ENCODE data around the gene USP6.
"Not testable (repeated sequence)": the region's sequence is repeated elsewhere in the genome, so short reads cannot be mapped to it uniquely, and the experiment has no call there.

The USP6 gene

GRCh38 chr17:5136580-5137412 lies 21.0 kb downstream of the USP6 start:
- DNase-seq, result not testable (repeated sequence)

- DNase-seq, result not testable (repeated sequence)
Measured at GRCh38 chr17:5137511-5138197, 21.8 kb downstream of the USP6 start.

- DNase-seq, result not testable (repeated sequence)
Measured at GRCh38 chr17:5138198-5138544, 22.3 kb downstream of the USP6 start.

- no peak for DNase-seq
Measured at GRCh38 chr17:5138616-5139457, 23.0 kb downstream of the USP6 start.

- DNase-seq, result no peak
Measured at GRCh38 chr17:5139458-5139732, 23.6 kb downstream of the USP6 start.

- not testable (repeated sequence) for DNase-seq
Measured at GRCh38 chr17:5142877-5143276, 27.0 kb downstream of the USP6 start.

GRCh38 chr17:5146122-5146521 lies 30.3 kb downstream of the USP6 start:
- not testable (repeated sequence) for DNase-seq

GRCh38 chr17:5160702-5161101 lies 44.9 kb downstream of the USP6 start:
- not testable (repeated sequence) for DNase-seq

- not testable (repeated sequence) for DNase-seq
Measured at GRCh38 chr17:5161793-5162192, 46.0 kb downstream of the USP6 start.

GRCh38 chr17:5164436-5164835 lies 48.6 kb downstream of the USP6 start:
- no peak for DNase-seq

- not testable (repeated sequence) for DNase-seq
Measured at GRCh38 chr17:5165791-5166564, 50.1 kb downstream of the USP6 start.

- not testable (repeated sequence) for DNase-seq
Measured at GRCh38 chr17:5175027-5175426, 59.2 kb downstream of the USP6 start.

GRCh38 chr17:5179003-5179402 lies 63.2 kb downstream of the USP6 start:
- no peak for DNase-seq

- no peak for DNase-seq
Measured at GRCh38 chr17:5181509-5182305, 65.9 kb downstream of the USP6 start.

- DNase-seq, result no peak
Measured at GRCh38 chr17:5182597-5183409, 67.0 kb downstream of the USP6 start.

- no peak for DNase-seq
Measured at GRCh38 chr17:5183410-5183793, 67.6 kb downstream of the USP6 start.

GRCh38 chr17:5184288-5184687 lies 68.5 kb downstream of the USP6 start:
- DNase-seq, result no peak

- peak; percentile 70 for DNase-seq
Measured at GRCh38 chr17:5191541-5192417, 75.9 kb downstream of the USP6 start, which contains the start of gene ZNF594. TSS of gene ZNF594 (minus strand) at chr17:5191868. CDS start at chr17:5184256, 7,612 bp downstream.

- no peak for DNase-seq
Measured at GRCh38 chr17:5194346-5194745, 78.5 kb downstream of the USP6 start.

GRCh38 chr17:5198472-5198871 lies 82.6 kb downstream of the USP6 start:
- DNase-seq, result no peak
